ENCODE data around the gene CNGA1.
"Not testable (repeated sequence)": the region's sequence is repeated elsewhere in the genome, so short reads cannot be mapped to it uniquely, and the experiment has no call there.

The CNGA1 gene

DNA sequence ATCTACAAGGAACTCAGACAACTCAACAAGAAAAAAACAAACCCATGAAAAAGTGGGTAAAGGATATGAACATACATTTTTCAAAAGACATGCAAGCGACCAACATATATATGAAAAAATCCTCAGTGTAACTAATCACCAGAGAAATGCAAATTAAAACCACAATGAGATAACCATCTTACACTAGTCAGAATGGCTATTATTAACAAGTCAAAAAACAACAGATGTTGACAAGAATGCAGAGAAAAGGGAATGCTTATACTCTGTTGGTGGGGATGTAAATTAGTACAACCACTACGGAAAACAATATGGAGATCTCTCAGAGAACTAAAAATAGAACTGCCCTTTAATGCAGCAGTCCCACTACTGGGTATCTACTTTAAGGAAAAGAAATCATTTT is 12.2 kb upstream of the CNGA1 start:
- no peak for DNase-seq

DNA sequence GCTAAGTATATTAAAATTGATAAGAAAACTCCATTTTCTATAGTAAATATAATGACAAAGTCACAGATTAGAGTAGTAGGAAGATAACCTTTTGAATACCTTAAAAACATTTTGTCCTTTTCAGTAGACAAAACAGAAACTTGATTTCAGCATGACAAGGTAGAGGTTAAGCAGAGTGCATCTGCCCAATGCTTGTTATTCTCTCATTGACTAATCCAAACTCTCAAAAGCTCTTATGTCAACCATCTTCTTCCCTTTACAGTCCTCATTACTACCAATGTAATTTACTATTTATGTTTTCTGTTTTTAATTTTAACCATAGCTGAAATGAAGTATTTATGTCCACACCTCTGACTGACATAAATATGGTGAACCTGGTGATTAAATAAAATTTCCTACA is 11.2 kb upstream of the CNGA1 start:
- DNase-seq = no peak

DNA sequence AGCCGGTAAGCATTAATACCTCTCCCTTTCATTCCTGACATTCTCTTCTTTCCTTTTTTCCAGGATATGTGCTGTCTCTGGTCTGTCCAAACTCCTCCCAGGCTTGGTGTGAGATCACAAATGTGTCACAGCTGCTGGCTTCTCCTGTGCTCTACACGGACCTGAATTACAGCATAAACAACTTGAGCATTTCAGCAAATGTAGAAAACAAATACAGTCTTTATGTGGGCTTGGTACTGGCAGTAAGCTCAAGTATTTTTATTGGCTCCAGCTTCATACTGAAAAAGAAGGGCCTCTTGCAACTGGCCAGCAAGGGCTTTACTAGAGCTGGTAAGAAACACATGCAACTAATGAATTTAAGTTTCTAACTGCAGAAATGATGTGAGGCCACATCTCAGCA is 8.5 kb upstream of the CNGA1 start:
- DNase-seq = no peak

DNA sequence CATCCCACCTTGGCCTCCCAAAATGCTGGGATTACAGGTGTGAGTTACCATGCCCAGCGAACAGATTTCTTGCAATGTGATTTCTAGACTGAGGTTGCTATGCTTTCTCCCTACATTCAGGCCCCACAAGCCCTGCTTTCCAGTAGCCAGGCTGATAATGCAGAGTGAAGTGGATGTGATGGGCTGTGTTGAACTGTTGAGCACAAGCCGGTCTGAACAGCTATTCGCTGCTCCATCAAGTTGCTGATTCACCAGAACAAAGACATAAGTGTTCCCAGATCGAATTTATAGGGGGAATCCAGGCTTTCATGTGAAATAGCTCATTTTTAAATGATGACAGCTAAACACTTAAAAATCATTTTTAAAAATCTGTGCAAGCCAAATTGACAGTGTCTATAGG is 8.0 kb upstream of the CNGA1 start:
- no peak for DNase-seq

DNA sequence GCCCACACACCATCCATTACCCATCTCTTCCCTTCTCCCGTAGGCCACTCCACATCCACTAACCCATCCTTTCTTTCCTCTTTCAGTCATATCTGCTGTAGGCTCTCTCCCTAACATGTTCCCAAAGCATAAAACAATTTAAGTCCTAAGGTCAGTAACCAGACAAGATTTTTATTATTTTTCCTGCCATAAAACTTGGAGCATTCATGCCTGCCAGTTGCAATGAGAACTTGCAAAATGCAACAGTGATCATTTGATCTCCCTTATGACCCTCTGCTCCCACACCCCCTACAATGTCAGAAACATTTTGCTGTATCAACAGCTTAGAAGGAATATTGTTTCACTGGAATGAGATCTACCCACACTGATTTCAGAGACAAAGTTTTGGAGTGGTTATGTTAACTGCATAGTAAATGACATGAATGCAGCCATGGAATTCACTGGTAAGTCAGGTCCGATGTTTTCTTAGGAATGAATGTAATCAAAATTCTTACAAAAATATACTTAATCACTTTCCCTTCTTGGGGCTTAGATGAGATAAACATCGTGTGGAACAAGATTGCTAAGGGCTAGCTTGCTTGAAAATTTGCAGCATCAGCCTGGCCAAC is 5.8 kb upstream of the CNGA1 start:
- no peak for DNase-seq

DNA sequence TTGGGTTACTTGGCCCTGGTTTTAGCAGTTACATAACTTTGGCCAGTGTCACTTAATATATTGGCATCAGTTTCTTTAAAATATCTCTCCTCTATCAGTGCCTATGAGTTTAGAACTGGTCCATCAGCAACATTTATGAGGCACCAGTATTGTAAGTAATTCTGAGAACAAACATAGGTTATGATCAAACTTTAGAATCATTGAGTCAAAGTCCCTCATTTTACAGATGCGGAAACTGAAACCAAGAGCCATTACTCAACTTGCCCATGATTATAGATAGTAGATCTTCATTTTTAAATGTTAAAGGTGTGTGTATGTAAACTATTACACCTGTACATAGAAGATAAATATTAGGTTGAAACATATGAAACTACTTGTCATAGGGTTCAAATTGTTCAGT is 4.6 kb upstream of the CNGA1 start:
- no peak for DNase-seq

DNA sequence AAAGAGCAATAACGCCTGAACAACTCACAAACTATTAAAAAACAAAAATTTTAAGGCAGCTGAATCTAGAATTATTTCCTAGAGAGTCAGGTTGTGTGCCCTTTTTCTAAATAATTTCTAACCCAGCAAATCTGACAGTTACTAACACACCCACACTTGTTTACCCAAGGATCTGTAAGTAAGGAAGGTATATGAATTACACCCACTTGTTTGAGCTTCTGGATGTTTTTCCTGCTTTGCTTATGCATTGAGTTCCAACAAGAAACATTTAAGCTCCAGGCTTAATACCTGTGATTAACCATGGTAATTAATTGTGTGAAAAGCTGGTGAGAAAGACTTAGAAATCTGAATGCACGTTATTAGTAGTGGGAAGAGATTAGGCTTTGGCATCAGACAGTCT is 1.6 kb upstream of the CNGA1 start:
- no peak for DNase-seq

DNA sequence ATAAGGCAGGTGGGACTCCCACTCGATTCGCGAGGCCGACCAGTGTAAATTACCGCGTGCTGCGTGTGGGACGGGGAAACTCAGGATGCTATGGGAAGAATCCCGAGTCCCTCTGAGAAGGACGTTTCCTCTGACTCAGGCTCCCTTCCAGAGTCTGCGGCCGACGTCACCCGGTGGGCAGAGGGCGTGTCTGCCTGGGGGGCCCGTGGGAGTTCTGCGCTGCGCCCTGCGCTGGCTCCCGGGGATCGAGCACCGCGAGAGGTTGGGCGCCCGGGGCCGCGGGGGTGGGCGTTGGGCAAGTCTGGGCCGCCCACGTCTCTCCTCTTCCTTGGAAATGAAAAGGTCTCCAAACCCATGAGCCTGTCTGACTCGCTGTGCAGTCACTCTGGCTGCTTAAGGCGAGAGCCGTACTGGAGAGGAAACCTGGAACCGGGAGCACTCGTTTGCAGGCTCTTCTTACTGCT is 659 bp upstream of the CNGA1 start:
- DNase-seq = peak; percentile 25

DNA sequence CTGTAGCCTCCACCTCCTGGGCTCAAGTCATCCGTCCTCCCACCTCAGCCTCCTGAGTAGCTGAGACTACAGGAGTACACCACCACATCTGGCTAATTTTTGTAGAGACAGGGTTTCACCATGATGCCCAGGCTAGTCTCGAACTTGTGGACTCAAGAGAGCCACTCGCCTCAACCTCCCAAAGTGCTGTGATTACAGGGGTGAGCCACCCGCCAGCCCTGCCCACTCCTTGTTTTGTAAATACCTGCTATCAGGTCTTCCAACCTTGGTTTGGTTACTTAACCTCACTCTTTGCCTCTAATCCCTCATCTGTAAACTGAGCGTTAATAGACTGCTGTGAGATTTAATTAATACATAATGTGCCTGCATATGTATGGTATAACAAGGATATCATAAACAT is 803 bp downstream of the CNGA1 start:
- DNase-seq = no peak

DNA sequence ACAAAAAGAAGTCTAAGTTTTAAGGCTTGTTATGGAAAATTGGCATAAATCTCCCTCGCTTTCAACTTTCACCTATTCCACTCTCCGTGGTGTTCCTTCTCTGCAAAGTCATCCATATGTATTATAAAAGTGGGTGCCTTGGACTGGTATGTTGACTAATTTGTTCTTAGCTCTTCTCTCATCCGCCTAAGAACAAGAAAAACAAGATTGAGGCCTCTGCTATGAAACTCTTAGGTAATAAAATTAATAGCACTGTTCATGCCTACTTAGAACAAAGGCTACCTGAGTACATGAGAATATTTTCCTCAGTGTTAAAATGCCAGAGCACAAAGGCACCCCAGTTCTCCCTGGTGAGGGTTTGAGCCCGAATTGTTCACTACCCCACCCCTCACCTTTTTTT is 1.3 kb downstream of the CNGA1 start:
- DNase-seq = no peak

DNA sequence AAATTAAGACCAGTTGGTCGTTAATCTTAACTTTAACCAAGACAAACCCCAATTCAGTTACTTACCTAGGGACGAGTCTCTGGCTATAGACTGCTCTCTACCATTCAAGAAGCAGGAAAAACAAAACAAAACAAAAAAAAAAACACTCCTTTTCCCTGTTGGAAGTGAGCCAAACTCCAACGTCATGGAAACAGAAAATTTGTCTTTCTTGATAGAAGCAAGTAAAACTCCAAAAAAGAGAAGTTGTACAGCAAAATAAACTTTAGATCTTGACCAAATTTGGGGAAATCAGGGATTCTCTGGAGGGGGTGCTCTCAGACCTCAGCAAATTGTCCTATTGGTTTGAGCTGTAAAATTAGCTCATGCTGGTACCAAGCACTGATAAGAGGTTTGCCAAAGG is 3.7 kb downstream of the CNGA1 start:
- no peak for DNase-seq

DNA sequence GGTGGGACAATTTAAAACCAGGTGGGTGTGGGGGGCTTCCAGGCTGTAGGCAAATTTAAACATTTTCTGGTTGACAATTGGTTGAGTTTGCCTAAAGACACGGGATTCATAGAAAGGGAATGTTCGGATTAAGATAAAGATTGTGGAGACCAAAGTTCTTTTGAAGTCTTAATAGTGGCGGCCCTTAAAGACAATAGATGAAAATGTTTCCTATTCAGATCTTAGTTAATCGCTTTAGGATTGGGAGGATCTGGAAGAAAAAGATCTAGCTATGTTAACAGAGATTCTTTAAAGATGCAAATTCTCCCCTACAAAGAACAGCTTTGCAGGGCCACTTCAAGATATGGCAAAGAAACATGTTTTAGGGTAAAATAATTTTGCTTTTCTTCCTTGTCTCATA is 4.8 kb downstream of the CNGA1 start:
- DNase-seq = no peak

DNA sequence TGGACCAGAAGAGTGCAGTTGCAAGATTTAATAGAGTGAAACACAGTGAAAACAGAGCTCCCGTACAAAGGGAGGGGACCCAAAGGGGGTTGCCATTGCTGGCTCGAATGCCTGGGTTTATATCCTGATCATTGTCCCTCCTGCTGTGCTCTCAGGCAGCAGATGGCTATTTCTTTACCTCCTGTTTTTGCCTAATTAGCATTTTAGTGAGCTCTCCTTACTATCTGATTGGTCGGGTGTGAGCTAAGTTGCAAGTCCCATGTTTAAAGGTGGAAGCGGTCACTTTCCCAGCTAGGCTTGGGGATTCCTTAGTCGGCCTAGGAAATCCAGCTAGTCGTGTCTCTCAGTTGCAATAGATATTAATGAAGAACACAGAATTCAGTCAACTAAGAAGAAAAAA is 5.6 kb downstream of the CNGA1 start:
- not testable (repeated sequence) for DNase-seq

DNA sequence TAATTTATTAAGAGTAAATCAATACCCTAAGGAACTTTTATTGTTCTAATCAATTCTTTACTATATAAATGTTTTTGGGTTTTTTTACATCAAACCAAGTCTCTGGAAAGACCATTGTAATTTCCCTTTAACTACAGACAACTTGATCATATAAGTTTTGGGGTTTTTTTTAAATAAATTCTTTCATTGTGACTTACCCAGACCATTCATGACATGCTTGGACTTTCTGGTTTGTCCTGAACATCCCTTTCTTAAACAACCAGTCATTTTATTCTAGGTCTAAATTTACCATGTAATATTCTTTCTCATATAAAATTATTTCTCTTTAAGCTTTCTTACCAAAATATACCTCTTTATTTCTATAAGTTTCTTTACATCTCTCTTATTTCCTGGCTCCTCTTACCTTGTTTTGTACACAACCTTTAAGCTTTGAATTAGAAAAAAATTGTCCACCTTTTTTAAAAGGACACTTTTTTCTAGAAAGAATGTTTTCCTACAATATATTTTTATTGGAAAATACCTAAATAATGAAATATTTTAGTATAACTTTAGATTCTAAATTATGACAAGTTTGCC is 8.4 kb downstream of the CNGA1 start:
- DNase-seq = no peak

DNA sequence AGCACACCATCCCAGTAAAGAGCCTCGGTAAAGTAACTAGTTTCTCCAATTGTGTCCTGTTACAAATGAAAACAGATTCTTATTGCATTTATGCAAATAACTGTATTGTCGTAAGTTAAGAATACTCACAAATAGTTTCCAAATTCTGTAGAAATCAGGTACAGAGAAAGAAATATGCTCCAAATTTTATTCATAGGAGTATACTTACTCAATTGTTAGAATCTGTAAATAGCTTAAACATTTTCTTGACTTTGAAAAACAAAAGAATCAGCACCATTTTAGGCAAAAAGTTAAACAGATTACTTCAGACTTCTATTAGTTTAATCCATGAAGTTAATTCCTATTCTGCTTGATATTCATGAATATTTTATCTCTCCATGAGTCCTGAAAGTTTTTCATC is 10.7 kb downstream of the CNGA1 start:
- DNase-seq = no peak

DNA sequence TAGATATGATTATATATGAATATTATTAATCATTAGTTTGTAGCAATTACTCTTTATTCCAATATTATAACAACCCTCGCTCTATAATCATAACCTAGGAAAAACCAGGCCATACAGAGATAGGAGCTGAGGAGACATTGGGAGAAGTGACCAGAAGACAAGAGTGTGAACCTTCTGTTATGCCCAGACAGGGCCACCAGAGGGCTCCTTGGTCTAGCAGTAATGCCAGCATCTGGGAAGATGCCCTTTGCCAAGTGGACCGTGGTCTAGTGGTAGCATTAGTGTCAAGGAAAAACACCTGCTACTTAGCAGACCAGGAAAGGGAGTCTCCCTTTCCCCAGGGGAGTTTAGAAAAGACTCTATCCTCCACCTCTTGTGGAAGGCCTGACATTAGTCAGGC is 12.9 kb downstream of the CNGA1 start:
- DNase-seq = peak; percentile 12

DNA sequence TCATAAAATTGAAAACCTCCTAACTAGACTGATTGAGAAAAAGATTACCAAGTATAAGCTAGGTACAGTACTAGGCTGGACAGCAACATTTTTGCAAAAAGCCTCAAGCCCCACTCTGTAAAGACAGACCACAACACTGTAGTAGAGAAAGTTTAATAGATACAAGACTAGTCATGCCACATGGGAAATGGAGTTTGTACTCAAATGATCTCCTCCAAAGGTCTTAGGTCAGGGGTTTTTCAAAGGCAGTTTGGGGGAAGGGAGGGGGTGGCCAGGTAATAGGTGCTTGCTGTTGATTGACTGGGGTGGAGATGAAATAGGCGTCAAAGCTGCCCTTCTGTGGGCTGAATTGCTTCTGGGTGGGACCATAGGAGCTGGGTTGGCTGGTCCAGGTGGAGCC is 14.2 kb downstream of the CNGA1 start:
- no peak for DNase-seq

DNA sequence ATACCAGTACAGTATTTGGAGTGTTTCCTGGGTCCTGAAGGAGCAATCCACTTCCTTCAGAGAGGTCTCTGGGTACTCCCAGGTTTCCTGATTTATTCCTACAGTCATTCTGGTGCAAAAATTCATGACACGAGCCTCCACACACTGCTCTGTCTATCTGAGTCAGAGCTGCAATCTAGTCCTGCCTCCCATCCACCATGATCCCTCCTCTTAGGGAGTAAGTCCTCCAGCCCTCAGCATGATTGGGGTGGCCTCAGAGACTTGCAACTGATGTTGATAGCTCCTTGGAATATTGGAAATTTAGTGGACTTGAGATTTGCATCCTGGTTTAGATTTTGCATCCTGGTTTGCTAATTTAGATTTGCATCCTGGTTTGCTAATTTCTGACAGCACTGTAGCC is 20.5 kb downstream of the CNGA1 start:
- DNase-seq = no peak

DNA sequence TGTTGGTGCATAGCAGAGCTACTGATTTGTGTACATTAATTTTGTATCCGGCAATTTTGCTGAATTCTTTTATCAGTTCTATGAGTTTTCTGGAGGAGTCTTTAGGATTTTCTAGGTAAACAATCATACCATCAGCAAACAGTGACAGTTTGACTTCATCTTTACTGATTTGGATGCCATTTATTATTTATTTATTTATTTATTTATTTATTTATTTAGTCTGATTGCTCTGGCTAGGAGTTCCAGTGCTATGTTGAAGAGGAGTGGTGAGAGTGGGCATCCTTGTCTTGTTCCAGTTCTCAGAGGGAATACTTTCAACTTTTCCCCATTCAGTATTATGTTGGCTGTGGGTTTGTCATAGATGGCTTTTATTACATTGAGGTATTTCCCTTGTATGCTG is 24.0 kb downstream of the CNGA1 start:
- not testable (repeated sequence) for DNase-seq

DNA sequence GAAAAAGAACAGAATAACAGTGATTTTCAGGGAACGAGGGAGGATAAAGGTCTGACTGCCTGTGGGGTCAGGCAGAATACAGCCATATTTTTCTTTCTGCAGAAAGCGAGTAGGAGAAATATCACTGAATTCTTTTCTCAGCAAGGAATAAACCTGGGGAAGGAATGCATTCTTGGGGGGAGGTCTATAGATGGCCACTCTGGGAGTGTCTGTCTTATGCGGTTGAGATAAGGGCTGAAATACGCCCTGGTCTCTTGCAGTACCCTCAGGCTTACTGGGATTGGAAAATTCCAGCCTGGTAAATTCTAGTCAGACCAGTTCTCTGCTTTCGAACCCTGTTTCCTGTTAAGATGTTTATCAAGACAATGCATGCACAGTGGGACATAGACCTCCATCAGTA is 26.3 kb downstream of the CNGA1 start:
- DNase-seq = peak; percentile 1

DNA sequence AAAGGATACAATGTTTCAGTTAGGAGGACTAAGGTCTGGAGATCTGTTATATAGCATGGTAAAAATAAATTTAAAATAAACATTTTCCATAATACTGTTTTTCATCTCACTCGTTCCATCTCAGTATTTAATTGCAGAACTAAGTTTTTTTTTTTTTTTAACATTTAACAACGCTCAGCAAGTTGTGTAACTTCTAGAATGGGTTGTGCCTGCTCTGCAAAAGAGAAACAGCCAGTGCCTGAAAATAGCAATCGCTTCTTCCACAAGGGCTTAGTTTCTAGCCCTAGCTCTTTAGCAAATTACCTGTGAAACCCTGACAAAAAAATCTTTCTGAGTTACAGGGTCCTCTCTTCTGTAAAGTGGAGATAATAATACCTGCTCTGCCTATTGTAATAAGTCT is 41.9 kb downstream of the CNGA1 start:
- DNase-seq = no peak

DNA sequence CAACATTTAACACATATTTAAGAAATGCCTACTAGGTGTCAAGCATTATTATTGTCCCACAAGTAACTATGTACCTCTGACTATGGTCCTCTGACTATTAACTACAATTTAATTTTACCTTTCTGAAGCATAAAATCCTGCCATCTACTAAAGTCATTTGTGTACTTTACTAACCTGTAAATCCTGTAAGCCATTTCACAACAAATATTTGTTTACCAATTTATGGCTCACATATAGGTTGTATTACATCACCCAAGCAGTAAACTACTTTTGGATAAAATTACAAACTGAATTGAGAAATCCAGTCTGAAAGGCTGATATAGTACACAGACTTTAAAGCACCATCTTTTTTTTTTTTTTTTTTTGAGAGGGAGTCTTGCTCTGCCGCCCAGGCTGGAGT is 43.8 kb downstream of the CNGA1 start:
- DNase-seq = no peak

DNA sequence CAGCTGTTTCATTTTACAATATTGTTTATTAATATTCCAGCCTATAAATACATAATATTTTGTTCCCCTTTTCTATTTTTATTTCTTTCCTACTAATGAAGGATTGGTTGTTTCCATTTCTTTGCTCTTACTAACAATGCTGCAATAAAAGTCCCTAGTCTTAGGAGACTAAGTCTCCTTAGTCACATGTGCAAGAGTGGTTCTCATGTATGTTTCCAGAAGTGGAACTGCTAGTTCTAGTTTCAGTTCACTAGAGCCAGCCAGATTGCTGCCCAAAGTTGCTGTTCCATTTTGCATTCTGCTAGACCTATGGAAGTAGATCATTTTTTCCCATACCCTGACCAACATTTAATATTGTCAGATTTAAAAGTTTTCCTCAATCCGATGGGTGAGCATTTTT is 44.3 kb downstream of the CNGA1 start:
- no peak for DNase-seq

DNA sequence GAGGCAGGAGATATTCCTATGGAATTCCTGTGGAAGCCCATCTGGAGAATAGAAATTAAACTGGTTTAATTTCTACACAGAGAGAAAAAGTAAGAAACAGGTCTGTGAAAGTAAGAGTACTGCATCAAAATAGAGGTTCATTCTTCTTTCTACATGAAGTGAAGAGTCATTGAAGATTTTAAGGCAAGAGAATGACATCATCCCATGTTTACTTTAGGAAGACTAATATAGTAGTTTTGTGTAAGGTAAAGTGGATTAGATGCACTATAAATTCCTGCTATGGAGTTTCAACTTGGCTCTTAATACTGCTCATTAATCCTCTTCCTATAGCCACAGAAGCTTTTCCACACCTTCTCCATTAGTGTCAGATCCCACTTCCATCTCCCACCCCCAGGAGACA is 47.6 kb downstream of the CNGA1 start:
- DNase-seq = peak; percentile 33

DNA sequence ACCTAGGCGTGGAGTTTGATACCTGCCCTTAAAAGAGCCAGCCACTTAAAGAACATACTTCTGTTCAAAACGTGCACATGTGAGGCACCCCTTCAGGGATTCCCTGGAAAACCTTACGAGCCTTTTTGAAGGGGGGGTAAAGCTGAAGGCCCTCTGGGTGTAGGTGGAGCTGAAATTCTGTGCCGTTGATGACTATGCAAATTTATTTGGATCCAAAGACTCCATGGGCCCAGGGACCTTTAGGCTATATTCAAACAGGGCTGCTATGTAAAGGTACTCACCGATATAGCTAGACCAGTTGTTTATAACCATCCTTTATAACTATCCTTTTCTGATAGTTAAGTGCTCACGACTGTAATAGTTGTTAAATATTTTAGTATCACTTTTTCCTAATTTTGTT is 61.8 kb downstream of the CNGA1 start:
- DNase-seq = no peak

DNA sequence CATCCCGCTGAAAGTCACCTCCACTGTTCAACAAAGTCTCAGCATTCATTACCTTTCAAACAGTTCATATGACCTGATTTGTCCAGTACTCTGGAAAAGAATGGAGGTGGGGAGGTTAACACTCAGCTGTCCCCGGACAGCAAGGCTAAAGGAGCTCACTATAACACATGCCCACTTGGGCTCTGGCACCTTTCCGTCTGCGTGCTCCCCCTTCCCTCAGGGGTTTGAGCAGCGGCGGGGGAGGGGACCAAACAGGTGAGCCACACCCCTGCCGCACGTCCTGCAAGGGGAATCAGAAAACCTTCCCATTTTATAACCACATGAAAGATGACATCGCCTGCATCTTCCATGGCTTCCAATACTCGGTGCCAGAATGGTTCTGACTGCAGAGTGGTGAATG is 62.2 kb downstream of the CNGA1 start:
- no peak for DNase-seq
